ENCODE data around the gene FRMD7.
"Not testable (repeated sequence)": the region's sequence is repeated elsewhere in the genome, so short reads cannot be mapped to it uniquely, and the experiment has no call there.

Gene FRMD7

GRCh38 chrX:132169554-132169953, 41.7 kb upstream of the FRMD7 start:
- no peaks in the 10 kb centered on the region for H4K20me1 ChIP-seq (ENCODE audit: insufficient read depth)
- no peak overlapping the region for H3K4me2 ChIP-seq
- H3K4me3 ChIP-seq (IDR thresholded peaks at IDR 0.05; ENCODE audit: insufficient read depth, low read depth, low read length) = no peak overlapping the region
- no peak overlapping the region for H3K9ac ChIP-seq
- no peaks in the 10 kb centered on the region for H3K79me2 ChIP-seq (ENCODE audit: insufficient read depth, low read depth)
- H3K36me3 ChIP-seq (ENCODE audit: insufficient read depth) = no peaks in the 10 kb centered on the region
- no peak overlapping the region for H3K27ac ChIP-seq
- no peaks in the 10 kb centered on the region for H3K27me3 ChIP-seq (ENCODE audit: insufficient read depth, low read depth)
- no peak overlapping the region for H2AFZ ChIP-seq (ENCODE audit: low read depth)
- no peak for TF ChIP-seq CTCF (conservative IDR thresholded peaks at IDR 0.05; ENCODE audit: low read depth, low read length)
- H3K4me1 ChIP-seq (ENCODE audit: low read depth, poor library complexity, severe bottlenecking) = no peaks in the 10 kb centered on the region

- Histone ChIP-seq H3K27ac (no peak overlapping the region), H2AFZ (ENCODE audit: low read depth) (no peak overlapping the region), H4K20me1 (ENCODE audit: insufficient read depth) (no peaks in the 10 kb centered on the region), H3K27me3 (ENCODE audit: insufficient read depth, low read depth) (no peaks in the 10 kb centered on the region), H3K9ac (no peak overlapping the region), H3K4me1 (ENCODE audit: low read depth, poor library complexity, severe bottlenecking) (no peaks in the 10 kb centered on the region), H3K79me2 (ENCODE audit: insufficient read depth, low read depth) (no peaks in the 10 kb centered on the region), H3K4me2 (no peak overlapping the region), H3K36me3 (ENCODE audit: insufficient read depth) (no peaks in the 10 kb centered on the region), H3K4me3 (IDR thresholded peaks at IDR 0.05; ENCODE audit: insufficient read depth, low read depth, low read length) (no peak overlapping the region)
- TF ChIP-seq CTCF (conservative IDR thresholded peaks at IDR 0.05; ENCODE audit: low read depth, low read length) = no peak
Measured at GRCh38 chrX:132165651-132166050, 37.8 kb upstream of the FRMD7 start.

GRCh38 chrX:132165005-132165404, 37.2 kb upstream of the FRMD7 start:
- no peaks in the 10 kb centered on the region for H3K27me3 ChIP-seq (ENCODE audit: insufficient read depth, low read depth)
- H3K36me3 ChIP-seq (ENCODE audit: insufficient read depth) = no peaks in the 10 kb centered on the region
- H3K4me3 ChIP-seq (IDR thresholded peaks at IDR 0.05; ENCODE audit: insufficient read depth, low read depth, low read length) = no peak overlapping the region
- TF ChIP-seq CTCF (conservative IDR thresholded peaks at IDR 0.05; ENCODE audit: low read depth, low read length) = no peak
- no peaks in the 10 kb centered on the region for H3K79me2 ChIP-seq (ENCODE audit: insufficient read depth, low read depth)
- H3K27ac ChIP-seq = no peak overlapping the region
- H3K4me1 ChIP-seq (ENCODE audit: low read depth, poor library complexity, severe bottlenecking) = no peaks in the 10 kb centered on the region
- H2AFZ ChIP-seq (ENCODE audit: low read depth) = no peak overlapping the region
- no peak overlapping the region for H3K4me2 ChIP-seq
- H4K20me1 ChIP-seq (ENCODE audit: insufficient read depth) = no peaks in the 10 kb centered on the region
- no peak overlapping the region for H3K9ac ChIP-seq

- not testable (repeated sequence) for H3K27ac ChIP-seq; H3K36me3 ChIP-seq (ENCODE audit: insufficient read depth); H3K4me1 ChIP-seq (ENCODE audit: low read depth, poor library complexity, severe bottlenecking); H3K79me2 ChIP-seq (ENCODE audit: insufficient read depth, low read depth); H3K27me3 ChIP-seq (ENCODE audit: insufficient read depth, low read depth); H3K9ac ChIP-seq; H3K4me2 ChIP-seq; H4K20me1 ChIP-seq (ENCODE audit: insufficient read depth); H3K4me3 ChIP-seq (IDR thresholded peaks at IDR 0.05; ENCODE audit: insufficient read depth, low read depth, low read length); H2AFZ ChIP-seq (ENCODE audit: low read depth)
Measured at GRCh38 chrX:132163094-132163493, 35.3 kb upstream of the FRMD7 start.

GRCh38 chrX:132153166-132153565, 25.3 kb upstream of the FRMD7 start:
- Histone ChIP-seq H3K4me2 (no peak overlapping the region), H3K27me3 (ENCODE audit: insufficient read depth, low read depth) (no peaks in the 10 kb centered on the region), H3K4me3 (IDR thresholded peaks at IDR 0.05; ENCODE audit: insufficient read depth, low read depth, low read length) (no peak overlapping the region)

More at GRCh38 chrX:132153166-132153565, 25.3 kb upstream of the FRMD7 start:
- H3K79me2 ChIP-seq (ENCODE audit: insufficient read depth, low read depth) = no peaks in the 10 kb centered on the region
- H3K9ac ChIP-seq = no peak overlapping the region
- no peaks in the 10 kb centered on the region for H4K20me1 ChIP-seq (ENCODE audit: insufficient read depth)
- no peaks in the 10 kb centered on the region for H3K36me3 ChIP-seq (ENCODE audit: insufficient read depth)
- H3K4me1 ChIP-seq (ENCODE audit: low read depth, poor library complexity, severe bottlenecking) = no peaks in the 10 kb centered on the region
- TF ChIP-seq CTCF (conservative IDR thresholded peaks at IDR 0.05; ENCODE audit: low read depth, low read length) = no peak
- no peak overlapping the region for H2AFZ ChIP-seq (ENCODE audit: low read depth)
- no peak overlapping the region for H3K27ac ChIP-seq

Data from KMS-11 (cell line).